ENCODE data around the gene KCNG3.

Gene KCNG3

GRCh38 chr2:42494355-42495233 lies 812 bp upstream of the KCNG3 start:
- H3K27ac ChIP-seq, result peak overlapping the region; percentile 70
- peak; percentile 86 for TF ChIP-seq CTCF (IDR thresholded peaks at IDR 0.05; ENCODE audit: low read depth, low read length)
- H3K27me3 ChIP-seq (ENCODE audit: insufficient read depth, low read depth, severe bottlenecking), result no peaks in the 10 kb centered on the region
- DNase-seq, result peak; percentile 88
- no peaks in the 10 kb centered on the region for H3K36me3 ChIP-seq
- H3K9me3 ChIP-seq (ENCODE audit: severe bottlenecking), result no peaks in the 10 kb centered on the region
- H3K4me3 ChIP-seq (ENCODE audit: low read depth, low read length), result peak overlapping the region; percentile 76

GRCh38 chr2:42492691-42493467 lies 903 bp downstream of the KCNG3 start:
- TF ChIP-seq CTCF (IDR thresholded peaks at IDR 0.05; ENCODE audit: low read depth, low read length), result no peak
- H3K9me3 ChIP-seq (ENCODE audit: severe bottlenecking), result no peaks in the 10 kb centered on the region
- peak; percentile 17 for DNase-seq
- no peak overlapping the region for H3K27ac ChIP-seq
- no peaks in the 10 kb centered on the region for H3K36me3 ChIP-seq
- peak overlapping the region; percentile 76; the same call in 1 of the 2 replicates for H3K4me3 ChIP-seq (ENCODE audit: low read depth, low read length)
- H3K27me3 ChIP-seq (ENCODE audit: insufficient read depth, low read depth, severe bottlenecking), result no peaks in the 10 kb centered on the region

DNA sequence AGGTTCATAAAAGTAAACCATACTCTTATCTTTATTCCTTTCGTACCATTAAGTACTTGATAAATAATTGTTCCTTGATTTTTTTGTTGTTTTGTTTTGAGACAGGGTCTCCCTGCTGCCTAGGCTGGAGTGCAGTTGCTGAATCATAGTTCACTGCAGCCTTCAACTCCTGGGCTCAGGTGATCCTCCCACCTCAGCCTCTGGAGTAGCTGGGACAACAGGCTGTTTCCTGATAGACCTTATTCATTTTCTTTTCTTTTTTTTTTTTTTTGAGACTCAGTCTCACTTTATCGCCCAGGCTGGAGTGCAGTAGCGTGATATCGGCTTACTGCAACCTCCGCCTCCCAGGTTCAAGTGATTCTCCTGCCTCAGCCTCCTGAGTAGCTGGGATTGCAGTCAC lies 5.5 kb downstream of the KCNG3 start:
- Histone ChIP-seq H3K27ac (no peak overlapping the region), H3K4me3 (ENCODE audit: low read depth, low read length) (no peak overlapping the region), H3K36me3 (no peaks in the 10 kb centered on the region), H3K27me3 (ENCODE audit: insufficient read depth, low read depth, severe bottlenecking) (no peaks in the 10 kb centered on the region), H3K9me3 (ENCODE audit: severe bottlenecking) (no peaks in the 10 kb centered on the region)
- no peak for TF ChIP-seq CTCF (IDR thresholded peaks at IDR 0.05; ENCODE audit: low read depth, low read length)
- DNase-seq, result no peak

DNA sequence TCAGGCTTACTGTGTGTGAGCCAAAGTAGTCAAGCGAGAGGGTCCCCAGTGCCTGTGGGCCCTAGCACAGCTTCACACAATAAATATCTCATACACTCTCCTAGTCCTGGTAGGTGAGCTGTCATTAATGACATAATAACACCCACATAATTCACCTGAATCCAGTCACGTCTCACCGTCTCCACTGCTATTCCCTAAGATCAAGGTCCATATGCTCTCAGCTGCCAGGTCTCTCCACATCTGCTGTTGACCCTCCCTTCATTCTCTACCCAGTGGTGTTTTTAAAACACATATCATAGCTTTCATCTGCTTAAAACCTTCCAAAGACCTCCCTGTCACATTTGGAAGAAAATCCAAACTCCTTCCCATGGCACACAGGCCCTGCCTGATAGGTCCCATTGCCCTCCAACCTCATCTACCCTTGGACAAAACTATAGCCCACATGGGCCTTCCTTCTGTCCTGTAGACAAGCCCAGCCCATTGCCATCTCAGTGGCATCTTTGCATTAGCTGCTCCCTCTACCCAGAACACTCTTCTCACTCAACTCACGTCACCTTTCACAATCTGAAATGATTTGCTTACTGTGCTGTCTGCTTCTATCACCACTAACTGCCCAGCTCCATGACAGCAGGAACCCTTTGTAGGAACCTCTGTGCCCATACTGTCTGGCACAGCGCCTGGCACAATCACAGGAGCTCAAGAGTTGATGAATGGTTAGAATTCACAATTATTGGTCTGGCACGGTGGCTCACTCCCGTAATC lies 7.5 kb downstream of the KCNG3 start:
- TF ChIP-seq CTCF (IDR thresholded peaks at IDR 0.05; ENCODE audit: low read depth, low read length), result no peak

GRCh38 chr2:42480402-42480801 lies 13.4 kb downstream of the KCNG3 start:
- TF ChIP-seq CTCF (IDR thresholded peaks at IDR 0.05; ENCODE audit: low read depth, low read length), result no peak
- no peak overlapping the region for H3K4me3 ChIP-seq (ENCODE audit: low read depth, low read length)
- H3K27me3 ChIP-seq (ENCODE audit: insufficient read depth, low read depth, severe bottlenecking), result no peaks in the 10 kb centered on the region
- H3K27ac ChIP-seq, result no peak overlapping the region
- DNase-seq, result no peak
- no peaks in the 10 kb centered on the region for H3K9me3 ChIP-seq (ENCODE audit: severe bottlenecking)
- no peaks in the 10 kb centered on the region for H3K36me3 ChIP-seq

More for the DNA sequence above, 7.5 kb downstream of the KCNG3 start:
- Histone ChIP-seq H3K27me3 (ENCODE audit: insufficient read depth, low read depth, severe bottlenecking) (no peaks in the 10 kb centered on the region), H3K27ac (no peak overlapping the region), H3K4me3 (ENCODE audit: low read depth, low read length) (no peak overlapping the region), H3K9me3 (ENCODE audit: severe bottlenecking) (no peaks in the 10 kb centered on the region), H3K36me3 (no peaks in the 10 kb centered on the region)
- DNase-seq, result no peak
